Stomach (tissue), 9 donors: ENCODE results near the gene OR4E2. TPM values are rescaled to one million over a fixed set of nuclear protein-coding genes. Genes with fewer than 3 reads are reported as not detected.

ENCODE experiments used
- DNase-seq, 2 donors: peaks; one replicate each; pipeline versions ENCODE4 v3.0.0 to v3.0.0-alpha.2; 2013 to 2019
- H3K27ac ChIP-seq, 5 donors: fragments of 200-600 bp in 4 of 5; sonication (generic) in 4 of 5; one replicate each; pipeline ENCODE4 v1.5.1; 2013 to 2019; ENCODE audit warnings: mild to moderate bottlenecking in 1 of 5, moderate library complexity in 1 of 5
- H3K27me3 ChIP-seq, 3 donors: fragments of 200-600 bp; sonication (generic); one replicate each; pipeline ENCODE4 v1.5.1; 2017 to 2019; ENCODE audit warnings: mixed run types in 1 of 3
- H3K36me3 ChIP-seq, 4 donors: fragments of 200-600 bp; sonication (generic); 1 replicate in 3 of 4; 2 replicates in 1 of 4; pipeline ENCODE4 v1.5.1; 2016 to 2019
- H3K4me1 ChIP-seq, 4 donors: fragments of 200-600 bp; sonication (generic); one replicate each; pipeline ENCODE4 v1.5.1; 2016 to 2019
- H3K4me3 ChIP-seq, 4 donors: fragments of 200-600 bp; sonication (generic) in 3 of 4; one replicate each; pipeline ENCODE4 v1.5.1; 2016 to 2019; ENCODE audit warnings: mild to moderate bottlenecking in 1 of 4
- H3K9me3 ChIP-seq, 4 donors: fragments of 200-600 bp; sonication (generic); one replicate each; pipeline ENCODE4 v1.5.1; 2016 to 2019
- CTCF ChIP-seq, 7 experiments: fragments of 450-650 bp in 4 of 7; fragments of 200-600 bp in 3 of 7; sonication (generic) in 3 of 7; IDR thresholded peaks; one replicate each; pipeline ENCODE4 v1.5.1; 2016 to 2019; ENCODE audit warnings: antibody characterized with exemption in 7 of 7, control low read depth in 2 of 7, mild to moderate bottlenecking in 1 of 7
- EP300 ChIP-seq: sonication (generic); formaldehyde crosslinking; IDR thresholded peaks from one replicate; pipeline ENCODE4 v1.6.1; 2017; ENCODE audit warnings: antibody characterized with exemption
- POLR2A ChIP-seq, 4 donors: fragments of 450-650 bp; IDR thresholded peaks; one replicate each; pipeline ENCODE4 v1.6.1; 2016; ENCODE audit warnings: antibody characterized with exemption in 4 of 4, control low read depth in 2 of 4, mild to moderate bottlenecking in 1 of 4, moderate library complexity in 1 of 4
- POLR2AphosphoS5 ChIP-seq, 3 donors: sonication (generic); formaldehyde crosslinking; IDR thresholded peaks; one replicate each; pipeline ENCODE4 v1.6.1; 2016; ENCODE audit warnings: antibody characterized with exemption in 3 of 3
- WGBS, 5 donors: extraction: QIAGEN DNeasy Blood & Tissue Kit in 3 of 5; methylation state at CpG; one replicate each; pipeline versions ENCODE4 v1.1.5 to v1.1.7; 2013 to 2018; 5-methylcytosine and 5-hydroxymethylcytosine counted together
- intact Hi-C: fragments of 100-400 bp; cut with DNase I; formaldehyde crosslinking; loops from one replicate; pipeline ENCODE4 v1.15.1; 2023; ENCODE audit warnings: low total_unique reads
- polyA plus RNA-seq, 3 donors: library from polyadenylated mRNA; stranded (reverse); fragments of 200-250 nt; gene quantifications; one replicate each; pipeline ENCODE4 v1.2.3, GENCODE V29; 2013
- small RNA-seq, 4 donors: library from RNA; depleted of rRNA; stranded (forward); fragments of <200 nt; gene quantifications; one replicate each; pipeline ENCODE3, GENCODE V24; 2016
- total RNA-seq, 5 donors: library from RNA; depleted of rRNA; stranded (reverse); fragments of >200 nt; gene quantifications; one replicate each; pipeline versions ENCODE4 v1.1.0 to v1.2.3, GENCODE V29; 2014 to 2016
- donor health status: healthy with polysubstance abuse.
- donor health status: Bipolar disorder and iron deficiency.
- donor health status: healthy.

Gene OR4E2
- total and polyA plus RNA-seq, 8 donors, result not detected

- Histone ChIP-seq H3K27ac (no peak overlapping the region), H3K36me3 (no peaks in the 10 kb centered on the region), H3K27me3 (peaks cover 0 to 11% (median 0%) of the 10 kb centered on the region in 3 donors), H3K4me3 (no peak overlapping the region), H3K4me1 (no peaks in the 10 kb centered on the region), H3K9me3 (no peaks in the 10 kb centered on the region)
- TF ChIP-seq CTCF (IDR thresholded peaks at IDR 0.05) (no peak), POLR2A (IDR thresholded peaks at IDR 0.05) (no peak), EP300 (no peak), POLR2AphosphoS5 (IDR thresholded peaks at IDR 0.05) (no peak)
- intact Hi-C loops, result no loop called here
- WGBS, 5 donors, result 64 to 82% (median 69%) methylated on average over 6 of the region's 6 CpGs
- no peak for DNase-seq
These were observed 60.8 kb downstream of the OR4E2 start for GRCh38 chr14:21714318-21714929.

Small RNAs within 50 kb of the gene (small RNA-seq; reads per million reads assigned to genes)
- 0 reads per million in 4 donors for gene AC243972.3

Other genes starting within 250 kb of the OR4E2 start
- 100 to 1,000 TPM in 1 of 5 donors, 10 to 100 TPM in 4; 28.0 to 117 (median 62.8) TPM for gene CHD8, start 197.7 kb upstream of the OR4E2 start, total RNA-seq
- gene CHD8, start 197.7 kb upstream of the OR4E2 start, polyA plus RNA-seq, result 10 to 100 TPM; 13.6 to 25.7 (median 16.0) TPM
- 10 to 100 TPM; 11.3 to 38.6 (median 32.1) TPM for gene RAB2B, start 176.9 kb upstream of the OR4E2 start, total RNA-seq
- 10 to 100 TPM in 1 of 3 donors, 1 to 10 TPM in 2; 6.1 to 14.9 (median 7.0) TPM for gene RAB2B, start 176.9 kb upstream of the OR4E2 start, polyA plus RNA-seq
- gene TOX4, start 176.6 kb upstream of the OR4E2 start, total RNA-seq, result 100 to 1,000 TPM in 1 of 5 donors, 10 to 100 TPM in 3, 1 to 10 TPM in 1; 8.4 to 102 (median 55.4) TPM
- 10 to 100 TPM; 17.5 to 29.9 (median 18.7) TPM for gene TOX4, start 176.6 kb upstream of the OR4E2 start, polyA plus RNA-seq
- 10 to 100 TPM; 18.7 to 84.3 (median 63.8) TPM for gene METTL3, start 142.5 kb upstream of the OR4E2 start, total RNA-seq
- 10 to 100 TPM in 2 of 3 donors, 1 to 10 TPM in 1; 8.6 to 44.6 (median 20.7) TPM for gene METTL3, start 142.5 kb upstream of the OR4E2 start, polyA plus RNA-seq
- gene SALL2, start 127.5 kb upstream of the OR4E2 start, total RNA-seq, result 10 to 100 TPM in 1 of 5 donors, 1 to 10 TPM in 2, not detected in 2; 3.3 to 15.2 (median 6.5) TPM
- gene SALL2, start 127.5 kb upstream of the OR4E2 start, polyA plus RNA-seq, result 1 to 10 TPM; 2.5 to 3.1 (median 2.7) TPM
- gene OR10G3, start 73.8 kb upstream of the OR4E2 start, total RNA-seq, result not detected
- gene OR10G3, start 73.8 kb upstream of the OR4E2 start, polyA plus RNA-seq, result not detected
- gene OR10G2, start 18.9 kb upstream of the OR4E2 start, total RNA-seq, result not detected
- gene OR10G2, start 18.9 kb upstream of the OR4E2 start, polyA plus RNA-seq, result not detected
- not detected for gene OR4E1, start 20.0 kb downstream of the OR4E2 start, total RNA-seq
- not detected for gene OR4E1, start 20.0 kb downstream of the OR4E2 start, polyA plus RNA-seq